IPS-NIHi7 (cell line): ENCODE measurements around the gene CD300A.

Experiments used
- DNase-seq: peaks from one replicate; pipeline ENCODE4 v3.0.0; 2012; ENCODE audit warnings: mixed read lengths; ENCODE audit errors: extremely low spot score

CD300A gene

DNA sequence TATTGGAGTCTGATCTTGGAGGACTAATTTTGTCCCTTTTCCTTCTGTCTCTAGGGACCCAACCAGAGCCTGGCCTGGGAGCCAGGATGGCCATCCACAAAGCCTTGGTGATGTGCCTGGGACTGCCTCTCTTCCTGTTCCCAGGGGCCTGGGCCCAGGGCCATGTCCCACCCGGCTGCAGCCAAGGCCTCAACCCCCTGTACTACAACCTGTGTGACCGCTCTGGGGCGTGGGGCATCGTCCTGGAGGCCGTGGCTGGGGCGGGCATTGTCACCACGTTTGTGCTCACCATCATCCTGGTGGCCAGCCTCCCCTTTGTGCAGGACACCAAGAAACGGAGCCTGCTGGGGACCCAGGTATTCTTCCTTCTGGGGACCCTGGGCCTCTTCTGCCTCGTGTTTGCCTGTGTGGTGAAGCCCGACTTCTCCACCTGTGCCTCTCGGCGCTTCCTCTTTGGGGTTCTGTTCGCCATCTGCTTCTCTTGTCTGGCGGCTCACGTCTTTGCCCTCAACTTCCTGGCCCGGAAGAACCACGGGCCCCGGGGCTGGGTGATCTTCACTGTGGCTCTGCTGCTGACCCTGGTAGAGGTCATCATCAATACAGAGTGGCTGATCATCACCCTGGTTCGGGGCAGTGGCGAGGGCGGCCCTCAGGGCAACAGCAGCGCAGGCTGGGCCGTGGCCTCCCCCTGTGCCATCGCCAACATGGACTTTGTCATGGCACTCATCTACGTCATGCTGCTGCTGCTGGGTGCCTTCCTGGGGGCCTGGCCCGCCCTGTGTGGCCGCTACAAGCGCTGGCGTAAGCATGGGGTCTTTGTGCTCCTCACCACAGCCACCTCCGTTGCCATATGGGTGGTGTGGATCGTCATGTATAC lies 26.5 kb upstream of the CD300A start:
- DNase-seq, result no peak

GRCh38 chr17:74441537-74441936 lies 24.9 kb upstream of the CD300A start:
- DNase-seq, result no peak

GRCh38 chr17:74442291-74442669 lies 24.2 kb upstream of the CD300A start:
- DNase-seq, result no peak

GRCh38 chr17:74442670-74443515 lies 23.5 kb upstream of the CD300A start:
- DNase-seq, result peak; percentile 69

- no peak for DNase-seq
These were observed 22.7 kb upstream of the CD300A start for GRCh38 chr17:74443516-74444296.

DNA sequence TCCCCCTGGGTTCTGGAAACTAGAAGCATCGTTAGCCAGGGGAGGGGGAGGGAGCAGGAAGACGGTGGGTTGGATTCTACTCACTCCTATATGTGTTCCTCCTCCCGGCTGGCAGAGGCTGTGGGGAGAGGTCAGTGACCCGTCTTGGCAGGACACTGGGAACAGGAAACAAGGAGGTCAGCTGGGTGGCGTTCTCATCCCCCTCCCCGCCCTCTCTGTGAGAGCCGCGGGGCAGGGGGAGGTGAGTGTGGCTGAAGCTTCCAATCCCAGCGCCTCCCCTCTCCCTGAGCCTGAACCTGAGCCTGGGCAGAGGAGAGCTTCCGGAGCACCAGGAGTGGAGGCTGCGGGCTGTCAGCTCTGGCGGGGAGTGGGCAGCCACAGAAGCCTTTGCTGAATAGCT lies 22.0 kb upstream of the CD300A start:
- no peak for DNase-seq

GRCh38 chr17:74445158-74445557 lies 21.3 kb upstream of the CD300A start:
- no peak for DNase-seq

- no peak for DNase-seq
These were observed 19.6 kb upstream of the CD300A start for GRCh38 chr17:74446551-74447500.

GRCh38 chr17:74447628-74448159 lies 18.7 kb upstream of the CD300A start:
- DNase-seq, result no peak

DNA sequence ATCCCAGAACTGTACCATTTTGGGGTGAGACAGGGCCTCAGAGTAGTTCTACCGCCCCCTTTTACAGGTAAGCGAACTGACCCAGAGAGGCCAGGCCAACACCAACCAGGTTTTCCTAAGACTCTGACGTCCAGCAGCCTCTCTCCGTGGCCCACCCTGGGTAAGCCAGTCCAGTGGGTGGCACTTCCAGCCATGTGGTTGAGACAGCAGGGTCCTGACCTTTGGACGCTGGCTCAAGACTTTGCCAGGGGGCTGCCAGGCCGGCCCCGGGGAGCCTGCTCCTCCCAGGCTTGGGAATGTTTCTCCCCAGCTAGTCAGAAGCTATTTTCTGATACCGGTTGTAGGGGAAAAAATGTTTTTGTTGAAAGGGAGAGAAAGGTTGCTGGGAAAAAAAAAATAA lies 17.7 kb upstream of the CD300A start:
- DNase-seq, result no peak

DNA sequence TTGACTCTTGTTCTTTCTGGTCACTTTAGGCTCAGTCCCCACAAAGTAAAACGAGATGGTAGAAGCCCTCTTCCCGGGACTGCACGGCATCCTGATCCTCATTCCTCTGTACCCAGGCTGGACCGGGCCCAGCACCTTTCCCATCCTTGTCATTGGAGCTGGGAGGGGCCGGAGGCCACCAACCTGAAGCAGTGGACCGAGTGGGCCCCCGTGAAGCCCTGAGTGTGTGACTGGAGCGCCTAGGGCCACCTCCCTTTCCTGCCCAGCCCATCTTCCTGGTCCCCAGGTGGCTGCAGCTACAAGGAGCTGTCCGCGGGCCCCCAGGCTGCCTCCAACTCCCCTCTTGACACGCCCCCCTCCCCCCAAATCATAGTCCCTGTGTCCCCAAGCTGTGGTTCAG lies 17.1 kb upstream of the CD300A start:
- no peak for DNase-seq

DNA sequence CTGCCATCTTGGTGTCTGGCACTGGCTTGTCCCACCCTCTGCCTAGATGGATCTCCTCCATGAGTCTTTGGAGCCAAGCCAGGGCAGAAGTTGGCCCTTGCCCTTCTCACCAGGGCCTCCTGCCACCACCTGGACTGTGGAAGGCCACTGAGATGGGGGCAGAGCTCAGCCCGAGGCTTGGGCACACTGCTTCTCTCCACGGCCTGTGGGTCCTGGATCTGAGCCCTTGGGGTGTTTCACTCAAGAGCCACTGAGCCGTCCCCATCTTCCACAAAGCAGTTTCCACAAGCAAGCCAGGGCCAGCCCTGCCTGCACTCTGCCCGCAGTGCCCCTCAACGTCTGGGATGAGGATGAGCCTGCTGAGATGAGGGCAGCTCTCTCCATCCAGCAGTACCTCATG lies 16.7 kb upstream of the CD300A start:
- DNase-seq, result no peak

DNA sequence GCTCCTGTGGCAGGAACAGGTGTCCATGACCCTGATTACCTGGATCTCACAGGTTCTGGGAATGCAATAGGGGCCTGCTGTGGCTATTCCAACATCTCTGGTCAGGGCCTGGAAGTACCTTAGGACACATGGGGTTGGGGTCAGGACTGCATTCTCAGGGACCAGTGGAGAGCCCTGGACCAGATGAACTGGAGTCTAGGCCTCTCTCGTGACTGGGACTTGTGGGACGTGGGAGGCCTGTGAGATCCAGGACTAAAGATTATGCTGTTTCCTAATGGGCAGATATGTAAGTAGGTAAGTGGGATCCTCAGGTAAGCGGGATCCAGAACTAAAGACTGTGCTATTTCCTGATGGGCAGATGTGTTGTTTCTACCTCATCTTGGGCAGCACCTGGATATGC lies 16.2 kb upstream of the CD300A start:
- DNase-seq, result no peak

DNA sequence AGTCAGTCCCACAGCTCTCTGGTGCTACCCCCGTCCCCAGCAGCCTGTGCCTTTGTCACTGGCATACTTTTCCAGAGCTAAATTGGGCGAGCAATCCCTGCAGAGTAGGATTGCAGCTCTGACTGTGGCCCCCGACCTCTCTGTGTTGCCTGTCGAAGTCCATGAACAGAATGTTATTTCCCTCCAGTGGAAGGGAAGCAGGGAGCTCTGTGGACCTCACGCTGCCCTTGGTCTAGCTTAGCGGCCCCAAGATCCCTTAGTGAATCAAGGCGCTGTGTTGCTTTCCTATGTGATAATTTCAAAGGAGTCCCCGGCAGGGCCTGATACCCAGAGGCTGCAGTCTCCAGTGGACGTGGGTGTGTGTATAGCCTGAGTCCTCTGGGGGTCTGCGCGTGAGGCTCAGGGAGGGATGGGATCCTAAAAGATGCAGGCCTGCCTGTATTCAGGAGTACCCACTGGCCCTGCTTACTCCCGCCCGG lies 15.5 kb upstream of the CD300A start:
- DNase-seq, result no peak

DNA sequence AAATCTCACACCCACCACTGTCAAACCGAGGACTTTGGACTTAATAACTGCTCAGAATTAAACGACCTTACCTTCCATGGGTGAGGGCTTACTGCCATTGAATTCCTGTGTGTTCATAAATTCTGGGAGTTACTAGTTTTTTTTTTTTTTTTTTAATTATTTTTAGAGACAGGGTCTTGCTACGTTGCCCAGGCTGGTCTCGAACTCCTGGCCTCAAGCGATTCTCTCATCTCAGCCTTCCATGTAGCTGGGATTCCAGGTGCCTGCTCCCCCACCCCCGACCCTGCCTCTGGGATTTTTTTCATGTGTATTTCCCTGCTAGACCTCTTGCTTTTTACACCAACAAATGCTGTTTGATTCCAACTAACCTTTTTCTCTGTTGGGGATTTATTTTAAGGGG lies 14.9 kb upstream of the CD300A start:
- no peak for DNase-seq

- no peak for DNase-seq
These were observed 14.2 kb upstream of the CD300A start for GRCh38 chr17:74452033-74452840.

DNA sequence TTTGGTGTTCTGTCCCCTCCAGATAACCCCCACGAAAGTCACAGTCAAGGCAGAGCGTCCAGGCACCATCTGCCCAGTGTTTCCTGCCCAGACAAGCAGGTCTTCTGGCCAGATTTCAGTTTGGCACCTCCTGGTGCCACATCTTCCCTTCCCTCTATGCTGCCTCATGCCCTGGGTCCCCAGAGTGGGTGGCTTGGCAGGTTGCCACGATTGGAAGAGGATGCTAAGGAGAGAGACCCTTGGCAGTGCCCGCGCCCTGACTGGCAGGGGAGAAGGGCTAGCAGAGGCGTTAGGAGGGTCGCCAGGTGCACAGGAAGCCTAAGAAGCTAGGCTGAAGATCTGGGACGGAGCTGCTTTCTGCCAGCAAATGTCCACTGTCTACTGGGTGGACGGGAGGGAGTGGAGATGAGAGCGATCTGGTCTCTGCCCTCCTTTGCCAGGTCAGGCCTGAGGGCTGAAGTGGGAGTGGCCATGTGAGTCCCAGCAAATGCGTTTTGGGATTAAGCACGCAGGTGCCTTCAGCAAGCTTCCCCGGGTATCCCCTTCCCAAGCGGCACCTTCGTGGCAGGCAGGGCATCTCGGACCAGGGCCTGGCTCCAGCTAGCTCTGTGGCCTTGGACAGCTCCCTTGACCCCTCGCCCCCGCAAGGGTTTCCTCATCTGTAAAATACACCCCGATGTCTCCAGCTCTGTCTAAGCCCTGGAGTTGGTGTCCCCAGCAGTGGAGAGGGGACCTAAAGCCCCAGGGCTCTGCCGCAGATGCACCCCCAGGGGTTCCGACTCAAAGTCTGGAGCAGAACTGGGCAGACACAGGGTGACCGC lies 13.4 kb upstream of the CD300A start:
- no peak for DNase-seq

GRCh38 chr17:74453665-74454196 lies 12.7 kb upstream of the CD300A start:
- peak; percentile 98 for DNase-seq
